ENCODE measurements around the gene AKAP8L.
"Not testable (repeated sequence)": the region's sequence is repeated elsewhere in the genome, so short reads cannot be mapped to it uniquely, and the experiment has no call there.

Gene AKAP8L

GRCh38 chr19:15399635-15400034, 19.2 kb downstream of the AKAP8L start:
- no peak overlapping the region for H3K4me3 ChIP-seq (ENCODE audit: low read depth, low read length)
- no peak for TF ChIP-seq CTCF (IDR thresholded peaks at IDR 0.05; ENCODE audit: control insufficient read depth, extremely low read depth, insufficient read depth)
- DNase-seq (ENCODE audit: low read depth), result no peak

- DNase-seq (ENCODE audit: low read depth), result no peak
Observed at GRCh38 chr19:15399234-15399515, 19.6 kb downstream of the AKAP8L start.

GRCh38 chr19:15398501-15399233, 20.1 kb downstream of the AKAP8L start:
- no peak for TF ChIP-seq CTCF (IDR thresholded peaks at IDR 0.05; ENCODE audit: control insufficient read depth, extremely low read depth, insufficient read depth)
- DNase-seq (ENCODE audit: low read depth), result no peak
- no peak overlapping the region for H3K4me3 ChIP-seq (ENCODE audit: low read depth, low read length)

More at GRCh38 chr19:15399234-15399515, 19.6 kb downstream of the AKAP8L start:
- no peak for TF ChIP-seq CTCF (IDR thresholded peaks at IDR 0.05; ENCODE audit: control insufficient read depth, extremely low read depth, insufficient read depth)
- no peak overlapping the region for H3K4me3 ChIP-seq (ENCODE audit: low read depth, low read length)

GRCh38 chr19:15397782-15398181, 21.0 kb downstream of the AKAP8L start:
- H3K4me3 ChIP-seq (ENCODE audit: low read depth, low read length), result no peak overlapping the region
- no peak for DNase-seq (ENCODE audit: low read depth)
- no peak for TF ChIP-seq CTCF (IDR thresholded peaks at IDR 0.05; ENCODE audit: control insufficient read depth, extremely low read depth, insufficient read depth)

GRCh38 chr19:15397236-15397635, 21.6 kb downstream of the AKAP8L start:
- no peak overlapping the region for H3K4me3 ChIP-seq (ENCODE audit: low read depth, low read length)
- no peak for DNase-seq (ENCODE audit: low read depth)
- TF ChIP-seq CTCF (IDR thresholded peaks at IDR 0.05; ENCODE audit: control insufficient read depth, extremely low read depth, insufficient read depth), result no peak

- no peak overlapping the region for H3K4me3 ChIP-seq (ENCODE audit: low read depth, low read length)
- DNase-seq (ENCODE audit: low read depth), result no peak
- TF ChIP-seq CTCF (IDR thresholded peaks at IDR 0.05; ENCODE audit: control insufficient read depth, extremely low read depth, insufficient read depth), result no peak
Observed at GRCh38 chr19:15396436-15396835, 22.4 kb downstream of the AKAP8L start.

GRCh38 chr19:15395251-15395650, 23.5 kb downstream of the AKAP8L start:
- not testable (repeated sequence) for H3K4me3 ChIP-seq (ENCODE audit: low read depth, low read length); DNase-seq (ENCODE audit: low read depth)
